HEK293 (cell line): Measurements from ENCODE around the gene NFIB.
A peak's percentile ranks its signal among the peaks of the same experiment; 100 is the strongest.

Source experiments
- BCL11A ChIP-seq: fragments of 450-650 bp; formaldehyde crosslinking; IDR thresholded peaks from 2 replicates; pipeline ENCODE4 v1.5.1; 2016; ENCODE audit warnings: low read depth, missing biosample characterization, missing genetic modification characterization
- KLF10 ChIP-seq: fragments of 450-650 bp; IDR thresholded peaks from 2 replicates; pipeline ENCODE4 v1.5.1; 2018; ENCODE audit warnings: missing biosample characterization, mild to moderate bottlenecking, missing genetic modification characterization
- KLF8 ChIP-seq: fragments of 450-650 bp; formaldehyde crosslinking; IDR thresholded peaks from 2 replicates; pipeline ENCODE4 v1.5.1; 2016; ENCODE audit warnings: missing biosample characterization, missing genetic modification characterization
- PRDM1 ChIP-seq: fragments of 450-650 bp; formaldehyde crosslinking; IDR thresholded peaks from 2 replicates; pipeline ENCODE4; 2016; ENCODE audit warnings: missing biosample characterization, missing genetic modification characterization
- PRDM10 ChIP-seq: fragments of 450-650 bp; formaldehyde crosslinking; IDR thresholded peaks from 2 replicates; pipeline ENCODE4 v1.5.1; 2016; ENCODE audit warnings: missing biosample characterization, missing genetic modification characterization
- RBAK ChIP-seq: fragments of 450-650 bp; formaldehyde crosslinking; IDR thresholded peaks from 2 replicates; pipeline ENCODE4 v1.5.1; 2016; ENCODE audit warnings: missing biosample characterization, missing genetic modification characterization
- REPIN1 ChIP-seq: fragments of 450-650 bp; formaldehyde crosslinking; IDR thresholded peaks from 2 replicates; pipeline ENCODE4 v1.5.1; 2017; ENCODE audit warnings: missing biosample characterization, missing genetic modification characterization, low read depth
- SP2 ChIP-seq: fragments of 450-650 bp; formaldehyde crosslinking; IDR thresholded peaks from 2 replicates; pipeline ENCODE4 v1.5.1; 2016; ENCODE audit warnings: missing biosample characterization, missing genetic modification characterization
- WT1 ChIP-seq: fragments of 450-650 bp; formaldehyde crosslinking; IDR thresholded peaks from 2 replicates; pipeline ENCODE4 v1.5.1; 2016; ENCODE audit warnings: missing biosample characterization, missing genetic modification characterization
- ZBTB17 ChIP-seq: fragments of 450-650 bp; formaldehyde crosslinking; IDR thresholded peaks from 2 replicates; pipeline ENCODE4 v1.5.1; 2016; ENCODE audit warnings: missing biosample characterization, missing genetic modification characterization
- ZBTB20 ChIP-seq: fragments of 450-650 bp; formaldehyde crosslinking; IDR thresholded peaks from 2 replicates; pipeline ENCODE4 v1.5.1; 2016; ENCODE audit warnings: missing biosample characterization, missing genetic modification characterization
- ZBTB44 ChIP-seq: fragments of 450-650 bp; IDR thresholded peaks from 2 replicates; pipeline ENCODE4 v1.5.1; 2018; ENCODE audit warnings: missing biosample characterization, mild to moderate bottlenecking, missing genetic modification characterization
- ZNF18 ChIP-seq: fragments of 450-650 bp; formaldehyde crosslinking; IDR thresholded peaks from 2 replicates; pipeline ENCODE4 v1.5.1; 2016; ENCODE audit warnings: missing biosample characterization, missing genetic modification characterization
- ZNF2 ChIP-seq: fragments of 450-650 bp; formaldehyde crosslinking; IDR thresholded peaks from 2 replicates; pipeline ENCODE4 v1.5.1; 2016; ENCODE audit warnings: missing biosample characterization, missing genetic modification characterization
- ZNF394 ChIP-seq: fragments of 450-650 bp; formaldehyde crosslinking; IDR thresholded peaks from 2 replicates; pipeline ENCODE4 v1.5.1; 2016; ENCODE audit warnings: missing biosample characterization, missing genetic modification characterization, mild to moderate bottlenecking, moderate library complexity, borderline replicate concordance
- ZNF48 ChIP-seq: fragments of 450-650 bp; formaldehyde crosslinking; IDR thresholded peaks from 2 replicates; pipeline ENCODE4 v1.5.1; 2016; ENCODE audit warnings: missing biosample characterization, missing genetic modification characterization
- ZNF792 ChIP-seq: fragments of 450-650 bp; formaldehyde crosslinking; IDR thresholded peaks from 2 replicates; pipeline ENCODE4 v1.5.1; 2016; ENCODE audit warnings: missing biosample characterization, missing genetic modification characterization
- ZNF843 ChIP-seq: fragments of 450-650 bp; formaldehyde crosslinking; IDR thresholded peaks from 2 replicates; pipeline ENCODE4 v1.5.1; 2016; ENCODE audit warnings: missing biosample characterization, missing genetic modification characterization
- ZSCAN4 ChIP-seq: fragments of 450-650 bp; formaldehyde crosslinking; IDR thresholded peaks from 2 replicates; pipeline ENCODE4 v1.5.1; 2017; ENCODE audit warnings: missing biosample characterization, missing genetic modification characterization
- TF ChIP-seq, protein P1 (sequence below): fragments of 450-650 bp; formaldehyde crosslinking; IDR thresholded peaks from 2 replicates; pipeline ENCODE4 v1.5.1; 2016; ENCODE audit warnings: missing biosample characterization, missing genetic modification characterization
- TF ChIP-seq, protein P2 (sequence below): fragments of 450-650 bp; formaldehyde crosslinking; IDR thresholded peaks from 2 replicates; pipeline ENCODE4 v1.5.1; 2016; ENCODE audit warnings: missing biosample characterization, missing genetic modification characterization
- TF ChIP-seq, protein P3 (sequence below): fragments of 450-650 bp; formaldehyde crosslinking; optimal IDR thresholded peaks from 2 replicates; pipeline ENCODE3; 2016; ENCODE audit warnings: missing biosample characterization, mild to moderate bottlenecking, missing genetic modification characterization
- TF ChIP-seq, protein P4 (sequence below): fragments of 450-650 bp; formaldehyde crosslinking; IDR thresholded peaks from 2 replicates; pipeline ENCODE4 v1.5.1; 2016; ENCODE audit warnings: missing biosample characterization, missing genetic modification characterization

The NFIB gene

GRCh38 chr9:14320271-14321181 lies 6.6 kb upstream of the NFIB start (continued):
- TF ChIP-seq ZBTB17 (tag by site-specific recombination) (peak; percentile 37; the same call in 1 of the 2 replicates), PRDM10 (tag by site-specific recombination) (no peak), KLF10 (tag by site-specific recombination) (peak; percentile 88), ZBTB20 (peak; percentile 22; the same call in 1 of the 2 replicates), REPIN1 (tag by site-specific recombination) (no peak), ZBTB44 (tag by site-specific recombination) (peak; percentile 72; the same call in 1 of the 2 replicates), BCL11A (tag by site-specific recombination) (0 out of 2 replicates have a peak, but pooled peaks have one; percentile 40), ZNF48 (tag by site-specific recombination) (no peak), ZSCAN4 (tag by site-specific recombination) (0 out of 2 replicates have a peak, but pooled peaks have one; percentile 43), KLF8 (tag by site-specific recombination) (peak; percentile 52), ZNF394 (tag by site-specific recombination) (peak; percentile 32; the same call in 1 of the 2 replicates), SP2 (tag by site-specific recombination) (peak; percentile 17), ZNF2 (tag by site-specific recombination) (0 out of 2 replicates have a peak, but pooled peaks have one; percentile 22), PRDM1 (tag by site-specific recombination) (peak; percentile 64), ZNF18 (tag by site-specific recombination) (peak; percentile 11; the same call in 1 of the 2 replicates), WT1 (peak; percentile 70), ZNF843 (tag by site-specific recombination) (peak; percentile 68), ZNF792 (tag by site-specific recombination) (no peak), RBAK (tag by site-specific recombination) (no peak)
- TF ChIP-seq, protein P1, sequence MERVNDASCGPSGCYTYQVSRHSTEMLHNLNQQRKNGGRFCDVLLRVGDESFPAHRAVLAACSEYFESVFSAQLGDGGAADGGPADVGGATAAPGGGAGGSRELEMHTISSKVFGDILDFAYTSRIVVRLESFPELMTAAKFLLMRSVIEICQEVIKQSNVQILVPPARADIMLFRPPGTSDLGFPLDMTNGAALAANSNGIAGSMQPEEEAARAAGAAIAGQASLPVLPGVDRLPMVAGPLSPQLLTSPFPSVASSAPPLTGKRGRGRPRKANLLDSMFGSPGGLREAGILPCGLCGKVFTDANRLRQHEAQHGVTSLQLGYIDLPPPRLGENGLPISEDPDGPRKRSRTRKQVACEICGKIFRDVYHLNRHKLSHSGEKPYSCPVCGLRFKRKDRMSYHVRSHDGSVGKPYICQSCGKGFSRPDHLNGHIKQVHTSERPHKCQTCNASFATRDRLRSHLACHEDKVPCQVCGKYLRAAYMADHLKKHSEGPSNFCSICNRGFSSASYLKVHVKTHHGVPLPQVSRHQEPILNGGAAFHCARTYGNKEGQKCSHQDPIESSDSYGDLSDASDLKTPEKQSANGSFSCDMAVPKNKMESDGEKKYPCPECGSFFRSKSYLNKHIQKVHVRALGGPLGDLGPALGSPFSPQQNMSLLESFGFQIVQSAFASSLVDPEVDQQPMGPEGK (tag by site-specific recombination) = 0 out of 2 replicates have a peak, but pooled peaks have one; percentile 13
- TF ChIP-seq, protein P2, sequence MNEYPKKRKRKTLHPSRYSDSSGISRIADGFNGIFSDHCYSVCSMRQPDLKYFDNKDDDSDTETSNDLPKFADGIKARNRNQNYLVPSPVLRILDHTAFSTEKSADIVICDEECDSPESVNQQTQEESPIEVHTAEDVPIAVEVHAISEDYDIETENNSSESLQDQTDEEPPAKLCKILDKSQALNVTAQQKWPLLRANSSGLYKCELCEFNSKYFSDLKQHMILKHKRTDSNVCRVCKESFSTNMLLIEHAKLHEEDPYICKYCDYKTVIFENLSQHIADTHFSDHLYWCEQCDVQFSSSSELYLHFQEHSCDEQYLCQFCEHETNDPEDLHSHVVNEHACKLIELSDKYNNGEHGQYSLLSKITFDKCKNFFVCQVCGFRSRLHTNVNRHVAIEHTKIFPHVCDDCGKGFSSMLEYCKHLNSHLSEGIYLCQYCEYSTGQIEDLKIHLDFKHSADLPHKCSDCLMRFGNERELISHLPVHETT (tag by site-specific recombination) = 0 out of 2 replicates have a peak, but pooled peaks have one; percentile 51
- TF ChIP-seq, protein P3, sequence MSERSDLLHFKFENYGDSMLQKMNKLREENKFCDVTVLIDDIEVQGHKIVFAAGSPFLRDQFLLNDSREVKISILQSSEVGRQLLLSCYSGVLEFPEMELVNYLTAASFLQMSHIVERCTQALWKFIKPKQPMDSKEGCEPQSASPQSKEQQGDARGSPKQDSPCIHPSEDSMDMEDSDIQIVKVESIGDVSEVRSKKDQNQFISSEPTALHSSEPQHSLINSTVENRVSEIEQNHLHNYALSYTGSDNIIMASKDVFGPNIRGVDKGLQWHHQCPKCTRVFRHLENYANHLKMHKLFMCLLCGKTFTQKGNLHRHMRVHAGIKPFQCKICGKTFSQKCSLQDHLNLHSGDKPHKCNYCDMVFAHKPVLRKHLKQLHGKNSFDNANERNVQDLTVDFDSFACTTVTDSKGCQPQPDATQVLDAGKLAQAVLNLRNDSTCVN = peak; percentile 21
- TF ChIP-seq, protein P4, sequence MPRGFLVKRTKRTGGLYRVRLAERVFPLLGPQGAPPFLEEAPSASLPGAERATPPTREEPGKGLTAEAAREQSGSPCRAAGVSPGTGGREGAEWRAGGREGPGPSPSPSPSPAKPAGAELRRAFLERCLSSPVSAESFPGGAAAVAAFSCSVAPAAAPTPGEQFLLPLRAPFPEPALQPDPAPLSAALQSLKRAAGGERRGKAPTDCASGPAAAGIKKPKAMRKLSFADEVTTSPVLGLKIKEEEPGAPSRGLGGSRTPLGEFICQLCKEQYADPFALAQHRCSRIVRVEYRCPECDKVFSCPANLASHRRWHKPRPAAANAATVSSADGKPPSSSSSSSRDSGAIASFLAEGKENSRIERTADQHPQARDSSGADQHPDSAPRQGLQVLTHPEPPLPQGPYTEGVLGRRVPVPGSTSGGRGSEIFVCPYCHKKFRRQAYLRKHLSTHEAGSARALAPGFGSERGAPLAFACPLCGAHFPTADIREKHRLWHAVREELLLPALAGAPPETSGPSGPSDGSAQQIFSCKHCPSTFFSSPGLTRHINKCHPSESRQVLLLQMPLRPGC (tag by site-specific recombination) = peak; percentile 93
